HG02938 (cell line): ENCODE measurements around the gene DOCK1.
"Not testable (repeated sequence)": the region's sequence is repeated elsewhere in the genome, so short reads cannot be mapped to it uniquely, and the experiment has no call there.

Experiments
- ATAC-seq: cut with Tn5 transposase; IDR thresholded peaks from one replicate; pipeline ENCODE4 v1.9.1; 2021; ENCODE audit warnings: mild to moderate bottlenecking, moderate library complexity; ENCODE audit not compliant: unreplicated experiment

The DOCK1 gene

GRCh38 chr10:126904818-126905701, at the start of gene DOCK1:
Gene DOCK1, plus strand, starts transcription at chr10:126905428. Its CDS starts 90 bp downstream, at chr10:126905518.
- no peak for ATAC-seq

DNA sequence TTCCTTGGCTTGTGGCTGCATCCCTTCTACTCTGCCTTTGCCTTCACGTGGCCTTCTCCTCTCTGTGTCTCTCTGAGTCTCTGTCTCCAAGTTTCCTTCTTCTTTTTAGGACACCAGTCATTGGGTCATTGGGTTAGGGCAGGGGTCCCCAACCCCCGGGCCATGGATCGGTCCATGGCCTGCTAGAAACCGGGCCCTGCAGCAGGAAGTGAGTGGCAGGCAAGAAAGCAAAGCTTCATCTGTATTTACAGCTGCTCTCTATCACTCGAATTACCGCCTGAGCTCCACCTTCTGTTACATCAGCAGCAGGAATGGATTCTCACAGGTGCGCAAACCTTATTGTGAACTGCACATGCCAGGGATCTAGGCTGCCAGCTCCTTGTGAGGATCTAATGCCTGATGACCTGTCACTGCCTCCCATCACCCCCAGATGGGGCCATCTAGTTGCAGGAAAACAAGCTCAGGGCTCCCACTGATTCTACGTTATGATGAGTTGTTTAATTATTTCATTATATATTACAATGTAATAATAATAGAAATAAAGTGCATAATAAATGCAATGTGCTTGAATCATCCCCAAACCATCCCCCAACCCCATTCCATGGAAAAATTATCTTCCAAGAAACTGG, 47.9 kb upstream of the DOCK1 start:
- ATAC-seq: no peak

GRCh38 chr10:126867567-126868365, 37.5 kb upstream of the DOCK1 start:
- ATAC-seq: no peak

DNA sequence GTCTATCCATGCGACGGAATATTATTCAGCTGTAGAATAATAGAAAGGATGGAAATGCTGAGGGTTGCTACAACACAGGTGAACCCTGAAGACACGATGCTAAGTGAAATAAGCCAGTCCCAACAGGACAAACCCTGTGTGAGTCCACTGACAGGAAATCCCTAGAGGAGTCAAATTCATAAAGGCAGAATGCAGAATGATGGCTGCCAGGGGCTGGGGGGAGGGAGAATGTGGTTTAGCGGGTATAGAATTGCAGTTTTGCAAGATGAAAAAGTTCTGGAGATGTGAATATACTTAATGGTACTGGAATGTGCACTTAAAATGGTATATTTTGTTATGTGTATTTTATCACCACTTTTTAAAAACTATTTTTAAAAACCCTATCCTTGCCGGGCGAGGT, 36.9 kb upstream of the DOCK1 start:
- ATAC-seq: no peak

DNA sequence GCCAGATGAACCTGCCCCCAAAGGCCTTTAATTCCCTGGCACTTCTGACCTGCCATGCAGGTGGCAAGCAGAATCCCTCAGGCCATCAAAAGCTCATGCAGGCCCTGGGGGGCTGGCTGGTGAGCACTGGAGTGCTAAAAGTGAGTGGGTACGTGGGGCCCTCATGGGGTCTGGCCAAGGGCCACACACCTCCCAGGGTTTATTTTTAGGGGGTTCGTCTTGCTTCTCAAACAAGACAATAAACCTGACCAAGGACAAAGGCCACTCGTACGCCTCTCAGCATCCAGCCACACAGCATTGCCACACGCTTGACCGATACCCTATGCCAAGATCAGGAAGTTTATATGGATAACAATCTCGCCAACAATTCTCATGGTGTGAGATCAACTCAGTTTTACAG, 33.1 kb upstream of the DOCK1 start:
- ATAC-seq: no peak

- ATAC-seq: no peak
These were observed 32.5 kb upstream of the DOCK1 start for GRCh38 chr10:126872768-126873167.

DNA sequence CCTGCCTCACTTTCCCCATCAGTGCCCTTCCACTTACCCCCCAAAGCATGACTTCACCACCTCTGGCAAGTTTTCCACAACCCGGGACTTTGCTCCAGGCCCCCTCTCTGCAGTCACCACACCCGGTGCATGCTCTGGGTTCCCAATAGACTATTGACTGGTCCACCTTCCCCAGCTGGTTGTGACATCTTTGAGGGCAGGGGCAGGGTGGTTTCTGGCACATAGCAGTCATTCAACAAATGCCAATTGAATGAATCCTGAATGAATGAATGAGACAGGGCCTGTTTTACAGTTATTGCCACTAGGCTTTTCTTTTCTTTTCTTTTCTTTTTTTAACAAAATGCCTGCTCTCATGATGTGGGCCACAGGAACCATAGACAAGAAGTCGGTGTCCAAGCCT, 28.8 kb upstream of the DOCK1 start:
- no peak for ATAC-seq

DNA sequence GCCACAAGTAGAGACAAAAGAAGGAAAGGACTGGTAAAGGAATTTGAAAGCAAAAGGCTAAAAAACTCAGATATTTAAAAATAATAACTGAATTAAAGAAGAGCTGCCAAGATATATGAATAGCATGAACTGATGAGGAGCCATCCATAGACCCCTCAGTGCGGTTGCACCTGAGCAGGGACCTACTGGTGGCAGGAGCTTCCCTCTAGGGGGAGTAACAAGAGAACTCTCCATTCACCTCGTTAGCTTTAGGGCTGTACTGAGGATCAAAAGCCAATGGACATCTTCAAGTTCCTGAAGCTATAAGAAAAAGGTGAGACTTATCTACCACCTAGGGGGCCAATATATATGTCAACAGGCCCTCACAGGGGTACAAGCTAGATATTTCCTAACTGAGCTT, 27.8 kb upstream of the DOCK1 start:
- ATAC-seq: no peak

GRCh38 chr10:126878594-126878993, 26.6 kb upstream of the DOCK1 start:
- no peak for ATAC-seq

DNA sequence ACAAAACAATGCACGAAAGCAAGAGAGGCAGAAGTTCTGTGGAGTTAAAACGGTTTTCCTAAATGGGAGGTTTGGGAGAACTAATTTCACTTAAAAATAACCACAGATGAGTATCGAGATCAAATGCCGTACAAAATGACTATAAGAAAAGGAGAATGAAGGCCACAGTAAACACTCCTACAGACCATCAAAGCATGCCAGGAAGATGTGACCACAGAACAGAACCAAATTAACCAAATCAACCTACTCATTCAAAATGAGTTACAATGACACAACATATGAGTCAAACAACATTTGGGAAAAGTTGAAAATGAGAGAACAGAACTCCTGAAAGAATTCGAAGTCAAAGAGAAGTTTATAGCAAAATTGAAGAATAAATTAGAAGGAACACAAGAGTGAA, 24.3 kb upstream of the DOCK1 start:
- no peak for ATAC-seq

GRCh38 chr10:126882055-126882454, 23.2 kb upstream of the DOCK1 start:
- not testable (repeated sequence) for ATAC-seq

DNA sequence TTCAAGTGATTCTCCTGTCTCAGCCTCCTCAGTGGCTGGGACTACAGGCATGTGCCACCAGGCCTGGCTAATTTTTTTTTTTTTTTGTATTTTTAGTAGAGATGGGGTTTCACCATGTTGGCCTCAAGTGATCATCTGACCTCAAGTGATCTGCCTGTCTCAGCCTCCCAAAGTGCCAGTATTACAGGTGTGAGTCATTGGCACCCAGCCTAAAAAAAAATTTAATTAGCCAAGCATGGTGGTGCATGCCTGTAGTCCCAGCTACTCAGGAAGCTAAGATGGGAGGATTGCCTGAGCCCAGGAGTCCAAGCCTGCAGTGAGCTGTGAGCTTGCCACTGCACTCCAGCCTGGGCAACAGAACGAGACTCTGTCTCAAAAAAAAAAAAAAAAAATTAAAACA, 16.8 kb upstream of the DOCK1 start:
- ATAC-seq: not testable (repeated sequence)

- ATAC-seq: no peak
These were observed 15.8 kb upstream of the DOCK1 start for GRCh38 chr10:126889421-126889820.

GRCh38 chr10:126890797-126891196, 14.4 kb upstream of the DOCK1 start:
- ATAC-seq: not testable (repeated sequence)

- no peak for ATAC-seq
These were observed 12.7 kb upstream of the DOCK1 start for GRCh38 chr10:126892226-126893175.

DNA sequence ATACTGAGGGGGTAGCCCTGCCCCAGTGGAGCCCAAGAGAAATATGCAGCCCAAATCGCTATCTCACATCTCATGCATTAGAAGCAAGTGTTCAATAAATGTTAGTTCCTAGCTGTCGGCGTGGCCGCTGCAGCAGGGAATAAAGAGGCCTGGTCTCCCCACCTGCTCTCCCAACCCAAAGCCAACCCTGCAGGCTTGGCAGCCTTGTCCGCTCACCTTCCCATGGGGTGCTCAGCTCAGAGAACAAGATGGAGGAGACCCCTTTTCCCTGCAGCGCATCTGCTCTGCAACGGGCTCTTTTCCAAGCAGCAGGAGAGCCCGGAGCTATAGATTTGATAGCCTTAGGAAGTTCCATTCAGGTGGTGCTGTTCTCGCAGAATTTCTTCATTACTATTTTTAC, 12.0 kb upstream of the DOCK1 start:
- no peak for ATAC-seq

DNA sequence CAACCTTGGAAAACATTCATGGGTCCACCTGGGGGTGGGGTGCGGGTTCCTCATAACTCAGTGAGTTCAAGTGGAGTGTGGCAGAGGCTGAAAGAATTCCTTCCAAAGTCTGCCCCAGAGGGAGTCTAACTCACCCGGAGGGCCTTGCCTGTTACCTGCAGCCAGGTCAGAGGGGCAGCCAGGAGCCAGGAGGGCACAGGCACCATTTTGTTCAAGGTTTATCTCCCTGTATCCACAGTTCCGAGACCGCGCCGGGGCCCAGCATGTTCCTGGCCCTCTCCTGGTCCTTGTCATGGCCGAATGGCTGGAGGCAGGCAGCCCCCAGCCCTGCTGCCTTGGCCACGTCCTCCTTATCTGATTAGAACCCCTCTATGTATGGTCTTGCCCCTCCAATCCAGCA, 11.4 kb upstream of the DOCK1 start:
- ATAC-seq: no peak

GRCh38 chr10:126895214-126895781, 9.9 kb upstream of the DOCK1 start:
- no peak for ATAC-seq

- ATAC-seq: no peak
These were observed 6.8 kb upstream of the DOCK1 start for GRCh38 chr10:126898460-126898859.

DNA sequence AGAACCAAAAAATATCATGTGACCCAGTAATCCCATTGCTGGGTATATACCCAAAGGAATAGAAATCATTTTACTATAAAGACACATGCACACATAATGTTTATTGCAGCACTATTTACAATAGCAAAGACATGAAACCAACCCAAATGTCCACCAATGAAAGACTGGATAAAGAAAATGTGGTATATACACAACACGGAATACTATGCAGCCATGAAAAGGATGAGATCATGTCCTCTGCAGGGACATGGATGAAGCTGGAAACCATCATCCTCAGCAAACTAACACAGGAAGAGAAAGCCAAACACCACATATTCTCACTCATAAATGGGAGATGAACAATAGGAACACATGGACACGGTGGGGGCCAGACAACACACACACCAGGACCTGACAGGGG, 5.7 kb upstream of the DOCK1 start:
- not testable (repeated sequence) for ATAC-seq
